NCI-H1436 (cell line): ENCODE measurements around the gene MYO15A.

Experiments used
- DNase-seq: peaks from one replicate; lab custom pipeline; 2025; lab: John Stamatoyannopoulos, UW

MYO15A gene

DNA sequence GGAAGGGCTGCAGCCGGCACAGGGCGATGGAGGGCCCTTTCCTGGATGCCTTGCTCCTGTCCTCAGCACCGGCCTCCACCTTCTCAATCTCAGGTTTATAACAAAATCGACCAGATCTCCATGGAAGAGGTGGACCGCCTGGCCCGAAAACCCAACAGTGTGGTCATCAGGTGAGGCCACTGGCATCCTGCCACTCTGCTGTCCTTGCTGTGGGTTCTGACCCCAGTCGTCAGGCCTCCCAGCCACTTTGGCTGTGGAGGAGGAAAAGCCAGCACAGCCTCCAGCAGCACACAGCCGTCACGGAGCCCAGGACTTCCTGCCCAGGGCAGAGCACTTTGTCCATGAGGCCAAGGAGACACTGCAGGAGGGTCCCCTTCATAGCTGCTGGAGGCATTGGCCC lies 6.7 kb upstream of the MYO15A start:
- DNase-seq: no peak

DNA sequence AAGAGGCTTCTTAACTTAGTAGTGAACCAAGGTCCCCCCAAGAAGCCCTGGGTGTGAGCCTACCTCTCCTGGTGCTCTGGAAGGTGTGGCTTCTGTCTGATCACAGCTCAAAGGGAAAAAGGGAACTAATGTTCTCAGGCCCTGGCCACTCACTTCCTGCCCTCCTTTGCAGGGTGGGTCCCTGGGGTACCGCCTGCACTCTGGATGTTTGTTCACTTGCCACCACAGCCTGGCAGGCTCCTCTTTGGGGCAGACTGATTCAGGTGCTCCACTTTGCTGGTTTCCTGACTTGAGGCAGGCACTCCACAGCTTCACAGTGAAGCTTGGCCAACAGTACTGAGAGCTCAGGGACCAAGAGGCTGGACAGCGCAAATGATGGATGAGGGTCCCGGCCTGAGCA lies 5.9 kb upstream of the MYO15A start:
- no peak for DNase-seq

DNA sequence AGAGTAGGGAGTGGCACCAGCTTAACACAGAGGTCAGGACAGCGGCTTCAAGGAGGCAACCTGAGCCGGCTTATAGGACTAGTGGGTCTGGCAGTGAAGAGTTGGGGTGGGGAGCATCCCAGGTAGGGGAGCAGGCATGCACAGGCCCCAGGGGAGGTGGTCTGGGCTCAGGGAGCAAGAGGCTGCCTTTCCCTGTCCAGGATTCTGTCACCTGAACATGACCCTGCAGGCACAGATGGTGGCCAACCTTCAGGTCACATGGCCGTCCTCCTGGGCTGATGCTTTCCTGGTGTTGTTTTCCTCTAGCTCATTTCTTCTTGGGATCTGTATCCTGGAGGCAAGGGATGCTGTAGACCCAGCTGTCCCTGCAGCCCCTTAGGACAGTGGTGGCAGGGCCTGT lies 3.5 kb upstream of the MYO15A start:
- no peak for DNase-seq

DNA sequence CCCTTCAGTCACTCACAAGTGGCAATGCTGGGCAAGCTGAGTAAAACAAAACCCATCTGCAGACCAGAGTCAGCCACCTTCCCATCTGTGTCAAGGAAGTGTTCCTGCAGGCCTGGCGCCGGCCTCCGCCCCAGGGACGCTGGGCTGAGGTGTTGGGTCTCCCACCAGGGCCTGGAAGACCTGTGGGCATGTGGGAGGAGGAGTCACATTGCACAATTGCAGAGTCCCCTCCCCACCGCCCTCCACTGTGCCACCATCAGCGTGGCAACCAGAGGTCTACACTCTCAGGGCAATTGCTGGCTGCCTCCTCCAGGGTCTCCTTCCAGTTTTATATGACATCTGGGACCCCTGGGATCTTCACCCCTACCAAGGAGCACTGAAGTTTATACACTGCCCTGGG lies 3.0 kb upstream of the MYO15A start:
- no peak for DNase-seq

DNA sequence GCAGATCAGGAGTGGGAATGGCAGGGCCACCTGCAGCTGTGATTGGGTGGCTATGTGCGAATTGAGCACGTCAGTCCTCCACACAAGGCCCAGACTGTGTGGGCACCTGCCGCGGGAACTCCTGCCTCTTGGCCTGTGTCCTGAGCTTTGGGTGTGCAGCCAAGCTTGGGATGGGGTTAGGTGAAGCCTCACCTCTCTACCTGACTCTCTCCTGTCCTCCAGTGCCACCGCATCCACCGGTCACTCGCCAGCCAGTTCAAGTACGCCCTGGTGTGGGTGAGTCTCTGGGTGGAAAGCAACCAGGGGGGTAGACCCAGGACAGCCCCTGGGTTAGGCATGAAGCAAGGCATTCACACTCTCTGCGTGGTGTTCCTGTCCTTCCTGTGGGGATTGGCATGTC lies 2.3 kb upstream of the MYO15A start:
- DNase-seq: no peak

DNA sequence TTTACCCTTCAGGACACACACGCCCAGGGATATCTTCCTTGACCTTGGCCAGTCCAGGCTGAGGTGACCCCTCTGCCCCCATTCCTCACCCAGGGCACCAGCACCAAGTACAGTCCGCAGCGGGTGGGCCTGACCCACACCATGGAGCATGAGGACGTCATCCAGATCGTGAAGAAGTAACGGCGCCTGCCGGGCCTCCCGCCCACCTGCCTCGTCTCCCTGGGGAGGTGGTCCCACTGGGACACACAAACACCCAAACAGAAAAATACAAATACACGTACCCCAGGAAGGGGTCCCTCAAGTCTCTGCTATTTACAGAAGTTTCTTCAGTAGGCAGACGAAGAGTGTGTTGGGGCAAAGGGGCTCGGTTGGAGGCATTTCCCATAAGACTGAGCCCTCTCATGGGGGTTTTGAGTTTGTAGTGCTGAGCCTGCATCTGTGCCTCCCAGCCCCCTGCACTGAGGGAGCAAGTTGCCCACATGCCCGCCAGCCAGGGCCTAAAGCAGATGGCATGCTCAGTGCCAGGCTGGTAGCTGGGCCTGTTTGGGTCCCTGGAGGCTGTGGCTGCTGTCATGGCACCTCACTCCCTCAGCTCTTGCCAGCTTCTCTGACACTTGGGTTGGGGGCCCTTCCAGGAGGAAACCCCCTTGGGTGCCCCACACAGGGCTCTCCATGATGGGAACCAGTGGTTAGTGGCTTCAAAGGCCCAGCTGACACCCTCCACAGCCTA lies 1.3 kb upstream of the MYO15A start:
- no peak for DNase-seq

DNA sequence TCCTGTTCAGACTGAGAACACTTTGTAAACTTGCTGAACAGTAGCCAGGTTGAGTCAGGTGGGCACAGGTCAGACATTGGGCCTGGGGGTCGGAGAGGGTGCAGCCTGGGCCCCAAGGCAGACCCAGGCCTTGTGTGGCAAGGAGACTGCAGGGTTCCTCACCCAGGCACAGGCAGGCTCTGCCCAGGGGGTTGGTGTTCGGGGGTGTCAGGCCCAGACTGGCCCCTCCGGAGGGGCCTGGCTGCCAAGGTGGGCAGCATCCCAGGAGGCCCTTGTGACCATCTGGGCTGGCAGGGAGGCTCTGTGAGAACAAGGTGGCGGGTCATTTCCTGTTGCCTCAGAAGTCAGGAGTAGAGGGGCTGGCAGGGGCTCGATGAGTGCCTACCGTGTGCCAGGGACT lies 585 bp upstream of the MYO15A start:
- no peak for DNase-seq

DNA sequence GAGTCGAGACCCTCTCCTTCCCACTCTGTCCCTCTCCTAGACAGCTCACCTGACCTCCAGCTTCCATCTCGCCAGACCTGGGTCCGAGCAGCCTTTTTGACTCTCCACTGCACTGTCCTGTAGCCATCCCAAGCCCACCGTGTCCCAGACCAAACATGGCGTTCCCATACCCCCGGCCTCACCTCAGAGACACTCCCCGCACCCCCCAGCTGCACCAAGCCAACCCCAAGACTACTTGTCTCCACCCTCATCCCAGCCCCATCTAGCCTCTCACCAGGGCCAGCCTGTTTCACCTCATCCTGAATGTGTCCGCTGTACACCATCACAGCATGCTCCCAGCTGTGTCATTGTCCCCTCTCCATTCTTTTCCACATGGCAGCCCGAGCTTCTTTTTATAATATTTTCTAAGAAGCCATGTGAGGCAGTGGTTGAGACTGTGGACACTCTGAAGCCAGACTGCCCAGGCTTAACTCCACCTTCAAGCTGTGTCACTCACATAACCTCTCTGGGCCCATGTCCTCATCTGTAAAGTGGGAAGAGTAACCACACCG lies 1.5 kb downstream of the MYO15A start:
- no peak for DNase-seq

DNA sequence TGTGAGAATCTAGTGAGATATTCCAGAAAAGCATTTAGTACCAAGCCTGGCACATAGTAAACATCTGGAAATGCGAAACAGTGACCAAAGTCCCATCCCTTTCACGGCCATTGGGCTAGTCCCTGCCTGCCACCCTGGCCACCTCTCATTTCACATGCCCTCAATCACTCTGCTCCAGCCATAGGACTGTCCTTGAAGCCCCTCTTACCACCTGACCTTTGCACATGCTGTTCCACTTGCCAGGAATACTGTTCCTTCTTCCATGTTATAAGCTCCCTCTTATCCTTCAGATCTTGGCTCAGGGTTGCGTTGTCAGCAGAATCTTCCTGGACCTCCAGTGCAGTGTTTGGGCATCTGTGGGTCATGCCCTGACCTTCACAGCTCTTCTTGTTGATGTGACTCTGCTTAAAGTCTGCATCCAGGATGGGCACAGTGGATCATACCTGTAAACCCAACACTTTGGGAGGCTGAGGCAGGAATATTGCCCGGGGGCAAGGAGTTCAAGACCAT lies 2.1 kb downstream of the MYO15A start:
- no peak for DNase-seq

DNA sequence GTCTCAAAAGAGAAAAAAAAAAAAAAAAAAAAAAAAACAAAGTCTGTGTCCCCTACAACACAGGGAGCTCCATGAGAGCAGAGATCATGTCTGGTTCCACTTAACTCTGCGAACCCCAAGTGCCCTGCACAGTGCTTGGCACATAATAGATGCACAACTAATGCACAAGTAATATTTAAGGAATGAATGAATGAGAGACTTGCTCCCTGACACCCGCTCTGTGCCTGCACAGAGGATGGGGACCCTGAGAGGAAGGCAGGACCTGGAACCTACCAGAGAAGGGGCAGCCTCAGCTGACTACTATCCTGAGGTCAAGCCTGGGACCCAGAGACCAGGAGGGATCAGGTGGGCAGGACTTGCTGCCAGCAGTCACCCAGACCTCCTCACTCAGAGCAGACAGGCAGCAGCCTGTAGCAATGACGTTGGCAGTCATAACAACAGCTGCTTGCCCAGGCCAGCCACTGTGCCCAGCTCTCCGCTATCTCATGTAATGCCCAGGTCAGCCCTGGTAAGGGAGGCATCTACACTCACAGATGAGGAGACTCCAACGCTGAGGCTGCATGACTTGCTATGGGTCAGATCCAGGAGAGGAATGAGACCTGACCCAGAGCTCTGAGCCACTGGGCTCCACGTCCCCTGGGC lies 2.9 kb downstream of the MYO15A start:
- DNase-seq: no peak

DNA sequence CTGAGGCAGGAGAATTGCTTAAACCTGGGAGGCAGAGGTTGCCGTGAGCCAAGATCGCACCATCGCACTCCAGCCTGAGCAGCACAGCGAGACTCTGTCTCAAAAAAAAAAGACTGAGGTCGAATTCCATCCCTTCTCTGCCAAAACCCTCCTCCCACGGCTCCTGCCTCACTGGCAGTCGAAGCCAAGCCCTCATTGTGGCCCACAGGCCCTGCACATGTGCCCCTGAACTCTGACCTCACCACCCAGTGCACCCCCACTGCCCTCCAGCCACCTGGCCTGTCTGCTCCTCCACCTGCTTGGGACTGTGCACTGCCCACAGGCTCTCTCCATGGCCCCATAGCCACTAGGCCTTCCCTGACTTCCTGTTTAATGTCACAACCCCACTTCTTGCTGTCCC lies 7.0 kb downstream of the MYO15A start:
- no peak for DNase-seq

DNA sequence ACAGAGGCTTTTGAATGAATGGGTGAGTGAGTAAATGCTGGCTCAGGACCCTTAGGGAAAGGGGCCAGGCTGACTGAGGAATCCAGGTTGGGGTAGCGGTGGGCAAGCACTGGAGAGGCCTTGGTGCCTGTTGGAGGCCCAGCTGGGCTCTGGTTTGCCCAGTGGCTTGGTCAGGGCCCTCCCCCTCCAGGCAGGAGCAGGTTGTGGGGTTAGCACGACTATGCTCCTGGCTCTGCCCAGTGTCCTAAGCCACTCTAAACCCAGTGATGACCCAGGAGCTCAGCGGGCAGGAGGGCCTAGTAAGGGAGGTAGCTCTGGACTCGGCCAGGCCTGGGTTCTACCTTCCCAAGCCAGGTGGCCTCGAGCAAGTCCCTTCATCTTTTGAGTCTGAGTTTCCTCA lies 7.5 kb downstream of the MYO15A start:
- DNase-seq: no peak

DNA sequence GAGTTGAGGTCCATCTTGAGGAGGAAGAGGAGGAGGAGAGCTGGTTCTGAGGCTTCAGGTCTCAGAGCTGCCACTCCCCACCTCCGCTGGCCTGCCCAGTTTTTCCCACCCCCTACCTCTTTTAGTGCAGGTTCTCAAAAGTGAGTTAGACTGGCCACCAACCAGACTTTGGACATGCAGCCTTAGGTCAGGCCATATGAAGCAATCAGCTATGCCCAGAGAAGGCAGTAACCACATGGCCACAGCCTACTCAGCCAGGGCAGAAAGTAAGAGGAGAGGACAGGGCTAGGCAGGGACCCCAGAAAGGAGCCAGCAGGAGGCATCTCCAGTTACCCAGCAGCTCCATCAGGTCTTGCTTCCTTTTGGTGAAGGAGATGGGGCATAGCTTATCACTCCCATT lies 9.0 kb downstream of the MYO15A start:
- DNase-seq: no peak

DNA sequence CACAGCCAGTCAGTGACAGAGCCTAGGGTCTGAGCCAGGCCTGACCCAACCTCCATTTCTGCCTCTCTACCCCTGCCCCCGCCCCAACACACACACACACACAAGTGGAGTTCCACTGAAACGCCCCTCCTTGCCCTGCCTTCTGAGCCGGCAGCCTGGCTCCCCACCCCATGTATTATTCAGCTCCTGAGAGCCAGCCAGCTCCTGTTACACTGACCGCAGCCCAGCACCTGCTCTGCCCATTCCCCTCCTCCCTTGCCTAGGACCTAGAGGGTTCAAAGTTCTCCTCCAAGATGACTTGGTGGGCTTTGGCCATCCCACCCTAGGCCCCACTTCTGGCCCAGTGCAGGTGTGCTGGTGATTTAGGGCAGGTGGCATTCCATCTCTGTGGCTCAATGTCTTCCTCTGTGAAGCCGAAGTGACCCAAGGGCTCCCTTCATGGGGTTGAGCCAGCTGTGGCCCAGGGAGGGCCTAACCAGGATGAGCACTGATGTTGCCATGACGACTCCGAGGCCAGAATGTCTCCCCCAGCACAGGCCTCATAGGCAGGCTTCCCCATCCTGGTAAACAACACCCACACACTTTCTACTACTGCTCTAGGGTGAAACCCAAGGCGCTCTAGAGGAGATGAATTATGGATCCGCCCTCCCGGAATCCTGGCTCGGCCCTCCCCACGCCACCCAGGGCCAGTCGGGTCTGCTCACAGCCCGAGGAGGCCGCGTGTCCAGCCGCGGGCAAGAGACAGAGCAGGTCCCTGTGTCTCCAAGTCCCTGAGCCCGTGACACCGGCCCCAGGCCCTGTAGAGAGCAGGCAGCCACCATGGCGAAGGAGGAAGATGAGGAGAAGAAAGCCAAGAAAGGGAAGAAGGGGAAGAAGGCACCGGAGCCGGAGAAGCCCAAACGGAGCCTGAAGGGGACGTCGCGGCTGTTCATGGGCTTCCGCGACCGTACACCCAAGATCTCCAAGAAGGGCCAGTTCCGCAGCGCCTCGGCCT lies 9.7 kb downstream of the MYO15A start:
- DNase-seq: no peak

DNA sequence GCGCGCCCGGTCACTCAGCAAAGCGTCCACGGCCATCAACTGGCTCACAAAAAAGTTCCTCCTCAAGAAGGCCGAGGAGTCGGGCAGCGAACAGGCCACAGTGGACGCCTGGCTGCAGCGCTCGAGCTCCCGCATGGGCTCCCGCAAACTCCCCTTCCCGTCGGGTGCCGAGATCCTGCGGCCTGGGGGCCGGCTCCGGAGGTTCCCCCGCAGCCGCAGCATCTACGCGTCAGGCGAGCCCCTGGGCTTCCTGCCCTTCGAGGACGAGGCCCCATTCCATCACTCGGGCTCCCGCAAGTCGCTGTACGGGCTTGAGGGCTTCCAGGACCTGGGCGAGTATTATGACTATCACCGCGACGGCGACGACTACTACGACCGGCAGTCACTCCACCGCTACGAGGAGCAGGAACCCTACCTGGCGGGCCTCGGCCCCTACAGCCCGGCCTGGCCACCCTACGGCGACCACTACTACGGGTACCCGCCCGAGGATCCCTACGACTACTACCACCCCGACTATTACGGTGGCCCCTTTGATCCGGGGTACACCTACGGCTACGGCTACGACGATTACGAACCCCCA lies 10.7 kb downstream of the MYO15A start:
- no peak for DNase-seq

DNA sequence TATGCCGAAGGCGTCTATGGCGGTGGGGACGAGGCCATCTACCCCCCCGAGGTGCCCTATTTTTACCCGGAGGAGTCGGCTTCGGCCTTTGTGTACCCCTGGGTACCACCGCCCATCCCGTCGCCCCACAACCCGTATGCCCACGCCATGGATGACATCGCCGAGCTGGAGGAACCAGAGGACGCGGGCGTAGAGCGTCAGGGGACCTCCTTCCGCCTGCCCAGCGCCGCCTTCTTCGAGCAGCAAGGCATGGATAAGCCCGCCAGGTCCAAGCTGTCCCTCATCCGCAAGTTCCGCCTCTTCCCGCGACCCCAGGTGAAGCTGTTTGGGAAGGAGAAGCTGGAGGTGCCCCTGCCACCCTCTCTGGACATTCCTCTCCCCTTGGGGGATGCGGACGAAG lies 11.4 kb downstream of the MYO15A start:
- no peak for DNase-seq

DNA sequence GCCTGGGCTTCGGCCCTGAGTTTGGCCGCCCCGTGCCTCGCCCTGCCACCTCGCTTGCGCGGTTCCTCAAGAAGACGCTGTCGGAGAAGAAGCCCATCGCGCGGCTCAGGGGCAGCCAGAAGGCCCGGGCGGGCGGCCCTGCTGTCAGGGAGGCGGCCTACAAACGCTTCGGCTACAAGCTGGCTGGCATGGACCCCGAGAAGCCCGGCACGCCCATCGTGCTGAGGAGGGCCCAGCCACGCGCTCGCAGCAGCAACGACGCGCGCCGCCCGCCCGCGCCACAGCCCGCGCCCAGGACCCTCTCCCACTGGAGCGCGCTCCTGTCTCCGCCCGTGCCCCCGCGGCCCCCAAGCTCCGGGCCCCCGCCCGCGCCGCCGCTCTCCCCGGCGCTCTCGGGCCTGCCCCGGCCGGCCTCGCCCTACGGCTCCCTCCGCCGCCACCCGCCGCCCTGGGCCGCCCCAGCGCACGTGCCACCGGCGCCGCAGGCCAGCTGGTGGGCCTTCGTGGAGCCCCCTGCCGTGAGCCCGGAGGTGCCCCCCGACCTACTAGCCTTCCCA lies 12.0 kb downstream of the MYO15A start:
- no peak for DNase-seq

DNA sequence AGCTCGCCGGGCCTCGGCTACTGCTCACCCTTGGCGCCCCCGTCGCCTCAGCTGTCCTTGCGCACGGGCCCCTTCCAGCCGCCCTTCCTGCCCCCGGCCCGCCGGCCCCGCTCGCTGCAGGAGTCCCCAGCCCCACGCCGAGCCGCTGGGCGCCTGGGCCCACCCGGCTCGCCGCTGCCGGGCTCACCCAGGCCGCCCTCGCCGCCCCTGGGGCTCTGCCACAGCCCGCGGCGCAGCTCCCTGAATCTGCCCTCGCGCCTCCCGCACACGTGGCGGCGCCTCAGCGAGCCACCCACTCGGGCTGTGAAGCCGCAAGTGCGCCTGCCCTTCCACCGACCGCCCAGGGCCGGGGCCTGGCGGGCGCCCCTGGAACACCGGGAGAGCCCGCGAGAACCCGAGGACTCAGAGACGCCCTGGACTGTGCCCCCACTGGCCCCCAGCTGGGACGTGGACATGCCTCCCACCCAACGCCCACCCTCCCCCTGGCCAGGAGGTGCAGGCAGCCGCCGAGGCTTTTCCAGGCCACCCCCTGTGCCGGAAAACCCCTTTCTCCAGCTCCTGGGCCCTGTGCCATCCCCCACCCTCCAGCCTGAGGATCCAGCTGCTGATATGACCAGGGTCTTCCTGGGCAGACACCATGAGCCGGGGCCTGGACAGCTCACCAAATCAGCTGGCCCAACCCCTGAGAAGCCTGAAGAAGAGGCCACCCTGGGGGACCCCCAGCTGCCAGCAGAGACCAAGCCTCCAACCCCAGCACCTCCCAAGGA lies 12.8 kb downstream of the MYO15A start:
- no peak for DNase-seq

DNA sequence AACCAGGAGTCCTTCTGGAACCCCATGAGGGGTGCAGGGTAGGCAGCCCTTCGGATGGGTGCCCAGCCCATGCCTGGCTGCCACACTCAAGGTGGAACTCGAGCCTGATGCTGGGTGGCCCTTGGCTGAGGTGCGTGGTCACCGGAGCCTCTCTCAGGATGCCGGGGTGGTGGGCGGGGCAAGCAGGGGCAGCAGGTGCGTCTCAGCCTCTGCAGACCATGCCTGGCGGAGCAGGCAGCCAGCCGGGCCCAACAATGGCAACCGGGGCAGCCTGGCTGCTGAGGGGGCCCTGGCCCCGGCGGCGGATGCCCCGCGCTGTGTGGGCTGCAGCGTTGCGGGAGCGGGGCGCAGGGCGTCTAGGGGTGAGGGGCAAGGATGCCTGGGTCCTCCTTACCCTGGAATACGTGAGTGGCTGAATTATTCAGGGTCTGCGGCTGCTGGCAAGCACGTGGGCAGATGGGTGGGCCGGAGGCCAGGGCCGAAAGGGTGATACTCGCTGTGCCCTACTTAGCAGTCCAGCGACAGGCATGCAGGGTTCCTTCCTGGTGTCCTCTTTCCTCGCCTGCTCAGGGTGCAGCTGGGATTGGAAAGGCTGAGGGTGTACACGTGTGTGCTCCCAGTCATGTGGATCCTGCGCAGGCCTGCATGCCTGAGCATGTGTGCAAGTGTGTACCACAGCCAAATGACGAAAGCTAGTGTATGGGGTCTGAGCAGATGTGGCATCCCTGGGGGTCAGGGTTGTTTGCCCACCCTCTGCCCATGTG lies 14.6 kb downstream of the MYO15A start:
- no peak for DNase-seq
